ENCODE data around the gene TBX4.

The TBX4 gene

GRCh38 chr17:61453566-61454380, 1.6 kb downstream of the TBX4 start:
- no peak for DNase-seq (ENCODE audit: low read depth in 2 of 3, low spot score in 2 of 3)

GRCh38 chr17:61454381-61455323, 2.4 kb downstream of the TBX4 start:
- DNase-seq (ENCODE audit: low read depth in 2 of 3, low spot score in 2 of 3) = no peak

- no peak for DNase-seq (ENCODE audit: low read depth in 2 of 3, low spot score in 2 of 3)
Measured at GRCh38 chr17:61455324-61456060, 3.3 kb downstream of the TBX4 start.

- no peak for DNase-seq (ENCODE audit: low read depth in 2 of 3, low spot score in 2 of 3)
Measured at GRCh38 chr17:61456061-61456681, 3.9 kb downstream of the TBX4 start.

- DNase-seq (ENCODE audit: low read depth in 2 of 3, low spot score in 2 of 3) = no peak
Measured at GRCh38 chr17:61456688-61457225, 4.5 kb downstream of the TBX4 start.

GRCh38 chr17:61457226-61457983, 5.2 kb downstream of the TBX4 start:
- DNase-seq (ENCODE audit: low read depth in 2 of 3, low spot score in 2 of 3) = no peak

- no peak for DNase-seq (ENCODE audit: low read depth in 2 of 3, low spot score in 2 of 3)
Measured at GRCh38 chr17:61458000-61458399, 5.8 kb downstream of the TBX4 start.

- no peak for DNase-seq (ENCODE audit: low read depth in 2 of 3, low spot score in 2 of 3)
Measured at GRCh38 chr17:61458421-61459141, 6.4 kb downstream of the TBX4 start.

GRCh38 chr17:61459142-61459809, 7.1 kb downstream of the TBX4 start:
- DNase-seq (ENCODE audit: low read depth in 2 of 3, low spot score in 2 of 3) = no peak

GRCh38 chr17:61459939-61460718, 7.9 kb downstream of the TBX4 start:
- DNase-seq (ENCODE audit: low read depth in 2 of 3, low spot score in 2 of 3) = no peak

GRCh38 chr17:61460796-61461585, 8.8 kb downstream of the TBX4 start:
- DNase-seq (ENCODE audit: low read depth in 2 of 3, low spot score in 2 of 3) = no peak

- DNase-seq (ENCODE audit: low read depth in 2 of 3, low spot score in 2 of 3) = no peak
Measured at GRCh38 chr17:61461586-61461966, 9.4 kb downstream of the TBX4 start.

GRCh38 chr17:61461967-61462718, 9.9 kb downstream of the TBX4 start:
- no peak for DNase-seq (ENCODE audit: low read depth in 2 of 3, low spot score in 2 of 3)

- no peak for DNase-seq (ENCODE audit: low read depth in 2 of 3, low spot score in 2 of 3)
Measured at GRCh38 chr17:61462719-61463315, 10.6 kb downstream of the TBX4 start.

GRCh38 chr17:61463316-61464129, 11.3 kb downstream of the TBX4 start:
- no peak for DNase-seq (ENCODE audit: low read depth in 2 of 3, low spot score in 2 of 3)
